OCI-LY1 (cell line): Measurements from ENCODE around the gene GABRA4.

Experiments
- EZH2 ChIP-seq: fragments of 200-600 bp; sonication (generic), shearing (Covaris generic); IDR thresholded peaks from 2 replicates; pipeline ENCODE4 v1.8.0; 2017; ENCODE audit warnings: borderline replicate concordance, mixed run types, mild to moderate bottlenecking, antibody characterized with exemption, low read length, moderate library complexity, mixed read lengths
- TF ChIP-seq, protein P1 (sequence below): fragments of 200-600 bp; sonication (generic), shearing (Covaris generic); IDR thresholded peaks from 2 replicates; pipeline ENCODE4 v1.5.1; 2017; ENCODE audit warnings: mild to moderate bottlenecking, antibody characterized with exemption, low read length, moderate library complexity, mixed read lengths

DNA sequence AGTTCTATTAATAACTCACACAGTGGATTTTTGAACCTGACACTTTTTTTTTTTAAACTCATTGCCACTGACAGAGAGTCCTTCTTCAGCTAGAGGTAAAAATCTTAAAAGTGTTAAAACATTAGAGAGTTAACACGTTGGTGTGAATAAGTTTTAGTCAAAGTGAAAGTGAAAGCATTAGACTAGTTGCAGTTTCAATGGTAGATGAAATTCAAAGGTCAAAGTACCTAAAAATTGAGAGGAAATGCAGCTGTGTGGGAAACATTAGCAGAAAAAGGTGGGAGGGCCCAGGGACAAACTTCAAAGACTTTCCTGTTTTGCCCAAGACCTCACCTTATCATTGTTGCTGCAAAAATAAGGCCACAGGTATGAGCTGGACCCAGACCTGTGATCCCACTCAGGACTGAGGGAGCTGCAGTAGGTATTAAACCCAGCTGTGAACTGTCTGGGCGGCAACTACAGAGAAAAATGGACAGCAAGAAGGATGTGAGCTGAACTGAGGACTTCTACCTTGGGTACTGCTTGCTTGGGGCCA lies 17.6 kb upstream of the GABRA4 start:
- TF ChIP-seq, protein P1, sequence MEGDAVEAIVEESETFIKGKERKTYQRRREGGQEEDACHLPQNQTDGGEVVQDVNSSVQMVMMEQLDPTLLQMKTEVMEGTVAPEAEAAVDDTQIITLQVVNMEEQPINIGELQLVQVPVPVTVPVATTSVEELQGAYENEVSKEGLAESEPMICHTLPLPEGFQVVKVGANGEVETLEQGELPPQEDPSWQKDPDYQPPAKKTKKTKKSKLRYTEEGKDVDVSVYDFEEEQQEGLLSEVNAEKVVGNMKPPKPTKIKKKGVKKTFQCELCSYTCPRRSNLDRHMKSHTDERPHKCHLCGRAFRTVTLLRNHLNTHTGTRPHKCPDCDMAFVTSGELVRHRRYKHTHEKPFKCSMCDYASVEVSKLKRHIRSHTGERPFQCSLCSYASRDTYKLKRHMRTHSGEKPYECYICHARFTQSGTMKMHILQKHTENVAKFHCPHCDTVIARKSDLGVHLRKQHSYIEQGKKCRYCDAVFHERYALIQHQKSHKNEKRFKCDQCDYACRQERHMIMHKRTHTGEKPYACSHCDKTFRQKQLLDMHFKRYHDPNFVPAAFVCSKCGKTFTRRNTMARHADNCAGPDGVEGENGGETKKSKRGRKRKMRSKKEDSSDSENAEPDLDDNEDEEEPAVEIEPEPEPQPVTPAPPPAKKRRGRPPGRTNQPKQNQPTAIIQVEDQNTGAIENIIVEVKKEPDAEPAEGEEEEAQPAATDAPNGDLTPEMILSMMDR, result no peak
- TF ChIP-seq EZH2, result no peak
